GM06990 (cell line): ENCODE measurements around the gene PRPH.

Experiments
- DNase-seq: peaks from one replicate; pipeline ENCODE4 v3.0.0-alpha.2; 2011; ENCODE audit not compliant: insufficient read length; ENCODE audit errors: extremely low read depth
- H3K27me3 ChIP-seq: replicated peaks from 2 replicates; pipeline ENCODE4 v1.6.0; 2011; ENCODE audit warnings: low read length; ENCODE audit not compliant: control insufficient read depth, insufficient read depth
- H3K36me3 ChIP-seq: 2 replicates; pipeline ENCODE4 v1.5.1; 2011; ENCODE audit warnings: low read length; ENCODE audit not compliant: control insufficient read depth, insufficient read depth
- H3K4me3 ChIP-seq: replicated peaks from 2 replicates; pipeline ENCODE4 v1.5.1; 2011; ENCODE audit warnings: low read depth, mild to moderate bottlenecking, control low read depth, low read length
- TF ChIP-seq, protein P1 (sequence below): IDR thresholded peaks from 2 replicates; pipeline ENCODE4 v1.5.1; 2011; ENCODE audit warnings: low read length, control low read depth, mild to moderate bottlenecking, inconsistent platforms; ENCODE audit not compliant: insufficient read depth, poor library complexity, severe bottlenecking

PRPH gene

DNA sequence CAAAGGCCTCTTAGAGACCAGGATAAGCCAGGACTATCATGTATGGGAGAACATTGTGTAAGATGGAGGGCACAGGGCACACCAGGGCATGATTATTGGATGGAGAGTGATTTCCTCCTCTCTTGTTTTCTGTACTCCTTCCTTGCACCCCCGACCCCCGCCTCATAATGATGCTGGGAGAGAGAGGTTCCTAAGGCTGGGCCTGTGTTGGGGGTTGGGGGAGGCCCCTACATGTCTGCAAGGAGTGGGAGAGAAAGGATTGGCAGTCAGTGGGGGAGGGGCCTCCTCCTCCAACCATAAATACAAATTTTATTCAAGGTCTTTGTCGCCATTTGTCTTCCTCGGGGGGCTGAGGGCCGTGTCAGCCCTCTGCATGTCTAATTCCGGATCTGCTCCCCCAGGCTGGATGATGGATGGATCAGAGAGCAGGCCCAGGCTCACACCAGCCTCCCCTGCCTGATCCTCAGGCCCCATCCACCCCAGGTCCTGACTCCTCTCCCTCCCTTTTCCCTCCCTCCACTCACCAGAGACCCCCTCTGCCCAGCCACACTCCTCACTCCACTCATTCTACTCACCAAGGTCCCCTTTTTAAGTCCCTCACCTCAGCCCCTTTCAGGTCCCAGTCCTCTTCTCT lies 44.0 kb downstream of the PRPH start:
- H3K36me3 ChIP-seq = no peaks in the 10 kb centered on the region
- no peak for DNase-seq
- H3K27me3 ChIP-seq = peaks cover 4% of the 10 kb centered on the region
- H3K4me3 ChIP-seq = no peak overlapping the region
- TF ChIP-seq, protein P1, sequence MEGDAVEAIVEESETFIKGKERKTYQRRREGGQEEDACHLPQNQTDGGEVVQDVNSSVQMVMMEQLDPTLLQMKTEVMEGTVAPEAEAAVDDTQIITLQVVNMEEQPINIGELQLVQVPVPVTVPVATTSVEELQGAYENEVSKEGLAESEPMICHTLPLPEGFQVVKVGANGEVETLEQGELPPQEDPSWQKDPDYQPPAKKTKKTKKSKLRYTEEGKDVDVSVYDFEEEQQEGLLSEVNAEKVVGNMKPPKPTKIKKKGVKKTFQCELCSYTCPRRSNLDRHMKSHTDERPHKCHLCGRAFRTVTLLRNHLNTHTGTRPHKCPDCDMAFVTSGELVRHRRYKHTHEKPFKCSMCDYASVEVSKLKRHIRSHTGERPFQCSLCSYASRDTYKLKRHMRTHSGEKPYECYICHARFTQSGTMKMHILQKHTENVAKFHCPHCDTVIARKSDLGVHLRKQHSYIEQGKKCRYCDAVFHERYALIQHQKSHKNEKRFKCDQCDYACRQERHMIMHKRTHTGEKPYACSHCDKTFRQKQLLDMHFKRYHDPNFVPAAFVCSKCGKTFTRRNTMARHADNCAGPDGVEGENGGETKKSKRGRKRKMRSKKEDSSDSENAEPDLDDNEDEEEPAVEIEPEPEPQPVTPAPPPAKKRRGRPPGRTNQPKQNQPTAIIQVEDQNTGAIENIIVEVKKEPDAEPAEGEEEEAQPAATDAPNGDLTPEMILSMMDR = no peak

DNA sequence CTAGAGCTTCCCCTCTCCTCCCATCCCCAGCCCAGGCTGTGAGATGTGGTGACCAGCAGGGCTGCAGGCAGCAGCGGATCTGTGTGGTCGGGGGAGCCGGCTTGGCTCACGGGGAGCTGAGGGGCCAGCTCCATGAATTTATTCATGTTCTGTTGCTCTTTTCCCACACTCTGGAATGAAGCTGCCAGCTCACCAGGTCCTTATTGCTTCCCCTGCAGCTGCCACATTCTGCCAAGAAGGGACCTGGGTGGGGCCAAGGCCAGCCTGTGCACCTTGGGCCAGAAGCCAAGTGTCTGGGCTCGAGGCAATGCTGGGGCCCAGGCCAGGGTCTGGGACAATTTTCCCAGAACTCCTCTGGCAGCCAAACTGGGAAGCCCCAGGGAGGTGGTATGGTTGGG lies 44.5 kb downstream of the PRPH start:
- no peaks in the 10 kb centered on the region for H3K36me3 ChIP-seq
- H3K27me3 ChIP-seq = peaks cover 4% of the 10 kb centered on the region
- no peak overlapping the region for H3K4me3 ChIP-seq
- TF ChIP-seq, protein P1 = no peak
- no peak for DNase-seq

DNA sequence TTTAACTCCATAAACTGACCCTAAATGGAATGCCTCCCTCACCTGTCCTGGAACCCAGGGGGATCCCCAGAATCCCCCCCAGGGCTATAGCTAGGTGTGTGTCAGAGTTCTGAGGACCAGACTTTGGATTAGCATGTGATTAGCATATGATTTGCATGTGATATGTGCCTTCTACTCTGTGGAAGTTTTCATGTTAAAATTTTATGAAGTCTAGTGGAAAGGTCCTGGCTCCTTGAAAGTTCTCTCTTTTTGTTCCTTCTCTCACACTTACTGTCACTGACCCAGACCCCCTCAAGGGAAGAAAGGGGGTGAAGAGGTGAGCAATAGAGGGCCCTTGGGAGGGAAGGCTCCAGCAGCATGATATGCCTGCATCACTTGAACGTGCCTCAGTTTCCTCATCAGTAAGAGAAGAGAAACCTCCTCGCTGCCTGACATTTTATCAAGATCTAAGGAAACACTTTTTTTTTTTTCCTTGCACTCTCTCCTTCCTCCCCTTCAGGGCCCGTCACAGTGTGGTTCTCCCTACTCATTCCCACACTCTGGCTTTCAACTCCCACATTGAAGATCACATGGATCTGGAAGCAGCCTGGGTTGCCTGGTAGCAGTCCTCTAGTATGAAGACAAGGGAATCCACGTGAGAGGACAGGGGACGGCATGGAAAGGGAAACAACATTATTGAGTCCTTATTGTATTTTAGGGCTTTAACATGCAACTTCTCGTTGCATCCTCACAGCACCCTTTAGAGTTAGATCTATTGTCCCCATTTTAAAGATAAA lies 45.3 kb downstream of the PRPH start:
- Histone ChIP-seq H3K27me3 (peaks cover 4% of the 10 kb centered on the region), H3K36me3 (no peaks in the 10 kb centered on the region), H3K4me3 (no peak overlapping the region)
- TF ChIP-seq, protein P1 = no peak
- DNase-seq = no peak

DNA sequence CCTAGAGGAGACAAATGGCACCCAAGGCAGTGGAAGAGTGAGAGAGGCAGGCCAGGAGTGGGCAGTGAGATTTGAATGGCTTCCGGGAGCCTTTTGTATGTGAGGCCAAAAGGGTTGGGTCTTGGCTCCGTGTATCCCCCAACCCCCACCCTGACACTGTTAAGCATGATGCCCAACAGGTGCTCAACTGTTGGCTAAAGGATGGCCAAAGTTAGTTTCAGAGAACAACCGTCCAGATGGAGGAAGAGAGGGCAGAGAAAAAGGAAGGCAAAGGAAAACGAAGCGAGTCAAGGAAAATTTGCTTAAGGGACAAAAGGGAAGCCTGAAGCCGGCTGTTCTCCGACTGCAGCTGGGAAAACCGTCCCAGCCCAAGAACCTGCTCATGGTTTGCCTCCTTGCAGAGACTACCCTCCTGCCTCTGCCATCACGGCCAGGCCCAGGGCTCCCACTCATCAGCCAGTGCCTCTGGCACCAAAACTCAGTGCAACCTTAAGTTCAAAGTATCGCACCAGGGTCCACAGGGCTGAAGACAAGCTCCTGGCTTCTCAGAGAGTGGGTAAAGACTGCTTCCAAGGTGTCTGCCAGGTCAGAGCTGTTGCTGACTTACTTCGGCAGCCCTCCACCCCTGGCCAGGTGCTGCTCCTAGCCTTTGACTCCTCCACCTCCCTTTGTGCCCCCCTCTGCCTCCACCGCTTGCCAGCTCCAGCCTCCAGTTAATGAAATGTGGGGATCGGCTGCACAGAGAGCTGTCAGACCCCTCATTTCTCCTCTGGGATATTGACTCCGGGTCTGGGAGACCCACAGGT lies 46.2 kb downstream of the PRPH start:
- TF ChIP-seq, protein P1 = no peak
- peaks cover 4% of the 10 kb centered on the region for H3K27me3 ChIP-seq
- no peak overlapping the region for H3K4me3 ChIP-seq
- no peaks in the 10 kb centered on the region for H3K36me3 ChIP-seq
- no peak for DNase-seq

DNA sequence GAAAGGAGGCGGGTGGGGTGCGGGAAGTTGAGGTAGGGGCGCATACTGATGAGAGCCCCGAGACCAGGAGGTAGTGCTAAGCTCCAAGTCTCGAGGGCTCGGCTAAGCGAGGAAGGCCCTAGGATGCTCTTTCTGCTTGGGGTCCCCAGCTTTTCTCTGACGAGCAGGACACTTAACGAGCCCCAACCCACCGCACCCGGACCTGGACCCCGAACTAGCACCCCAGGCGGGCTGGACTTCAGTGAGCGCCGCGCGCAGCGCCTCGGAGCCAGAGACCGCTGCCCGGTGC lies 46.8 kb downstream of the PRPH start:
- Histone ChIP-seq H3K27me3 (peaks cover 4% of the 10 kb centered on the region), H3K4me3 (no peak overlapping the region)
- TF ChIP-seq, protein P1 = no peak

More for the DNA sequence above, 46.8 kb downstream of the PRPH start:
- no peaks in the 10 kb centered on the region for H3K36me3 ChIP-seq
- no peak for DNase-seq
